Osteocyte (in vitro differentiated cells): ENCODE measurements around the gene STRN4. TPM values are rescaled to one million over a fixed set of nuclear protein-coding genes. Genes with fewer than 3 reads are reported as not detected.

Source experiments
- DNase-seq: peaks from one replicate; pipeline ENCODE4 v3.0.0; 2021; ENCODE audit warnings: mixed read lengths; ENCODE audit not compliant: unreplicated experiment; ENCODE audit errors: extremely low spot score
- H3K27ac Mint-ChIP-seq: one replicate; pipeline ENCODE4 v1.8.0; 2021; ENCODE audit warnings: mild to moderate bottlenecking, mixed read lengths; ENCODE audit not compliant: unreplicated experiment
- H3K27me3 Mint-ChIP-seq: one replicate; pipeline ENCODE4 v1.8.0; 2021; ENCODE audit warnings: mixed read lengths; ENCODE audit not compliant: unreplicated experiment
- H3K36me3 Mint-ChIP-seq: one replicate; pipeline ENCODE4 v1.8.0; 2021; ENCODE audit warnings: mixed read lengths; ENCODE audit not compliant: unreplicated experiment
- H3K4me1 Mint-ChIP-seq: one replicate; pipeline ENCODE4 v1.8.0; 2021; ENCODE audit warnings: mixed read lengths; ENCODE audit not compliant: unreplicated experiment
- H3K4me3 Mint-ChIP-seq: one replicate; pipeline ENCODE4 v1.8.0; 2021; ENCODE audit warnings: mild to moderate bottlenecking, moderate library complexity, mixed read lengths; ENCODE audit not compliant: unreplicated experiment
- H3K9me3 Mint-ChIP-seq: one replicate; pipeline ENCODE4 v1.8.0; 2021; ENCODE audit warnings: mixed read lengths; ENCODE audit not compliant: unreplicated experiment
- CTCF ChIP-seq: fragments of 200-600 bp; sonication (generic); IDR thresholded peaks from 2 replicates; pipeline ENCODE4 v1.5.0; 2021; ENCODE audit warnings: antibody characterized with exemption, mild to moderate bottlenecking, moderate library complexity
- total RNA-seq: library from RNA; stranded (reverse); gene quantifications from 2 replicates; pipeline ENCODE4 v1.2.1, GENCODE V29; 2021

Gene STRN4
- total RNA-seq, 1 donor from 2014 or later: 93.5 TPM

- H3K27me3 Mint-ChIP-seq: no peaks in the 10 kb centered on the region
- DNase-seq: no peak
- no peak overlapping the region for H3K4me3 Mint-ChIP-seq
- peaks cover 7% of the 10 kb centered on the region for H3K36me3 Mint-ChIP-seq
- H3K9me3 Mint-ChIP-seq: no peaks in the 10 kb centered on the region
- H3K4me1 Mint-ChIP-seq: peaks cover 25% of the 10 kb centered on the region
- TF ChIP-seq CTCF: no peak
- no peak overlapping the region for H3K27ac Mint-ChIP-seq
Measured at GRCh38 chr19:46739290-46739771, 6.9 kb downstream of the STRN4 start.

GRCh38 chr19:46737761-46738171, 8.5 kb downstream of the STRN4 start:
- H3K9me3 Mint-ChIP-seq: no peaks in the 10 kb centered on the region
- no peaks in the 10 kb centered on the region for H3K27me3 Mint-ChIP-seq
- H3K4me3 Mint-ChIP-seq: no peak overlapping the region
- DNase-seq: no peak
- no peak overlapping the region for H3K27ac Mint-ChIP-seq
- no peak for TF ChIP-seq CTCF
- H3K4me1 Mint-ChIP-seq: peaks cover 26% of the 10 kb centered on the region
- H3K36me3 Mint-ChIP-seq: peaks cover 10% of the 10 kb centered on the region

GRCh38 chr19:46737298-46737654, 9.0 kb downstream of the STRN4 start:
- DNase-seq: no peak
- TF ChIP-seq CTCF: no peak
- Mint-ChIP-seq H3K27me3 (no peaks in the 10 kb centered on the region), H3K4me1 (peaks cover 28% of the 10 kb centered on the region), H3K4me3 (no peak overlapping the region), H3K9me3 (no peaks in the 10 kb centered on the region), H3K36me3 (peaks cover 10% of the 10 kb centered on the region), H3K27ac (no peak overlapping the region)

GRCh38 chr19:46736531-46737297, 9.5 kb downstream of the STRN4 start:
- Mint-ChIP-seq H3K9me3 (no peaks in the 10 kb centered on the region), H3K4me1 (peaks cover 31% of the 10 kb centered on the region), H3K4me3 (no peak overlapping the region), H3K27ac (no peak overlapping the region), H3K27me3 (no peaks in the 10 kb centered on the region), H3K36me3 (peaks cover 10% of the 10 kb centered on the region)
- no peak for DNase-seq
- no peak for TF ChIP-seq CTCF

- Mint-ChIP-seq H3K27me3 (no peaks in the 10 kb centered on the region), H3K4me3 (no peak overlapping the region), H3K36me3 (peaks cover 23% of the 10 kb centered on the region), H3K27ac (peak overlapping the region; percentile 65), H3K9me3 (no peaks in the 10 kb centered on the region), H3K4me1 (peaks cover 36% of the 10 kb centered on the region)
- no peak for TF ChIP-seq CTCF
- no peak for DNase-seq
Measured at GRCh38 chr19:46733690-46734292, 12.5 kb downstream of the STRN4 start.
